ENCODE measurements around the gene CALR3.

CALR3 gene

DNA sequence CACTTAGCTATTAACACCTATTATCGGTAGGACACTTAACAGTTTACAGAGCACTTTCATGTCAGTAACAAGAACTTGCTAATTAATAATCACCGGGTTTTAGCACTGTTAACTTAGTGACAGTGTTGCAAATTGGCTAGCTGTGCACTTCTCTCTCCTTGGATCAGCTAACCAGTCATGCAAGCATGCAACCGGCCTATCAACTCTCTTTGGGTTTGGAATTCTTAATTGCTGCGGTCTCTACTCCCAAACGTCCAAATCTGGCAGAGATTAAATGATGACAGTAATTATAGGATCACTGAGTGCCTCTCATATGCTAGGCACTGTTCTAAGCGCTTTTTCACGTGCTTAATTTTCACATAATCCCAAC is 25.4 kb downstream of the CALR3 start:
- TF ChIP-seq CTCF (IDR thresholded peaks at IDR 0.05): no peak

- no peak for TF ChIP-seq CTCF (IDR thresholded peaks at IDR 0.05)
Observed at GRCh38 chr19:16467581-16467980, 28.4 kb downstream of the CALR3 start.

GRCh38 chr19:16465239-16465638 is 30.7 kb downstream of the CALR3 start:
- no peak for TF ChIP-seq CTCF (IDR thresholded peaks at IDR 0.05)

DNA sequence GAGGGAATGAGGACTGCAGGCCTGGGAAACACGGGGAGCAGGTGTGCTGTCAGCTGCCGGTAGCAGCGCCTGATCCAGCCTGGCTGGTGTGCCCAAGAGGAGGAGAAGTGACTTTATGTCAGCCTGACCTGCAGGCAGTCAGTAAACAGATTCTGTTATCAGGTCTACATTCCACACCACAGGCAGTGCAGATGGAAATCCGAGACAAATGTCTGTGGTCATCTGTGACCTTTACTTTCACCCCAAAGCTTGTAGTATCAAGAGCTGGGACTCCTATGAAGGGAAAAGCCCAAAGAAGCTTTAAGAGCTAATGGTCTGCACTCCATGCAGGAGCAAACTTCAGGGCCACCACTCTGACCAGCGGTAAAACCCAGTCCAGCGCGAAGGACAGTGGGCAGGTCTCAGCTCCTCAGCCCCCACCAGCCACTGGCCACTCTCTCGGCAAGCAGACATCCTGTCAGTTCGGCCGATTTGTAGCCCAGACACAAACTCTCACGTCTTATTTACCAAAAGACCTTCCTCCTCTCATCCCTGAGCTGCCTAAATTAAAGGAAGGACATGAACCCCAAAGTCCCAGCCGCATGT is 31.9 kb downstream of the CALR3 start:
- TF ChIP-seq CTCF (IDR thresholded peaks at IDR 0.05): no peak

DNA sequence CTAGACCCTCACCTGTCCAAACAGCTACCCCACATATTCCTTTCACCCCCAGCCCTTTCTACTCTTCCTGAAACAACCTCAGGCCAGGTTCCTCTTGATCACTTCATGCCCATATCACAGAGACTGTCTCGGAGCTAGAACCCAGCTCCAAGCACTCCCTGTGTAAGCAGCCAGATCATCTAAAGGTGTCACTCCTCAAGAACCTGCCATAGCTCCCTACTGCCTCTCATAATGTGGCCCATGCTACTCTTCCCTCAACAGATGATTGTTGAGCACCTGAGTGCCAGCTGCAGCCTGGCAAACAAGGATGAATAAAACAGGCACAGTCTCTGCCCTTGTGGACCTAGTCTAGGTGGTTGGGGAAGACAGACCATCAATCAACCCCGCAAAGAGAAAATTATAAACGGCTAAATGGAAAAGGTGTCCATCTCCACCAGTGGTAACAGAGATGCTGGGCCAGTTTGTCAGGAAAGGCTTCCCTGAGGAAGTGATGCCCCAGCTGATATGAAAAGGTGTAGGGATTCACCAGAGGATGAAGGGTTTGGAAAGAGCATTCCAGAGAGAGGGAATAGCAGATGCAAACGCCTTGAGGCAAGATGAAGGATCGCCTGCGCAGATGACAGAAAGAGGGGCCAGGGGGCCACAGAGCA is 32.5 kb downstream of the CALR3 start:
- TF ChIP-seq CTCF (IDR thresholded peaks at IDR 0.05): no peak

- no peak for TF ChIP-seq CTCF (IDR thresholded peaks at IDR 0.05)
Observed at GRCh38 chr19:16462757-16463250, 33.2 kb downstream of the CALR3 start.

- TF ChIP-seq CTCF (IDR thresholded peaks at IDR 0.05): no peak
Observed at GRCh38 chr19:16461630-16462051, 34.3 kb downstream of the CALR3 start.

Measured in LNCAP (cell line).